Suppressor macrophage treated with lipopolysaccharide for 4 hours (primary cell): ENCODE results near the gene ESM1.
A peak's percentile ranks its signal among the peaks of the same experiment; 100 is the strongest.

Source experiments
- DNase-seq: peaks from one replicate; pipeline ENCODE4 v3.0.0-alpha.2; 2020

ESM1 gene

DNA sequence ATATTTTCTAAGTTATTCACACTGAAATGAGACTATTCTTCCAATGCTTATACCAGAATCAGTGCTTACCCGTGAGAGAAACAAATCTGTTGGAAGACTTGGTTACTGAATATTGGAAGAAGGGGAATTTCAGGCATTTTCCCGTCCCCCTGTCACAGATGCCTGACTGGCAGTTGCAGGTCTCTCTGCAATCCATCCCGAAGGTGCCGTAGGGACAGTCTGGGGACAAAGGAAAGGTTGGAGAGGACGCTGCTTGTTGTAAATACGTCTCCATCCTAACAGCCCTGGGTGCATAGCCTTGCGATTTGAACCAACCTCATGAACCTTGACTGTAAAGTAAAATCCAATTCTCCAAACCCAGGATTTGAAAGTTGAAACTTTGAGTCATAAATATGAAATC lies 3.5 kb downstream of the ESM1 start:
- no peak for DNase-seq

DNA sequence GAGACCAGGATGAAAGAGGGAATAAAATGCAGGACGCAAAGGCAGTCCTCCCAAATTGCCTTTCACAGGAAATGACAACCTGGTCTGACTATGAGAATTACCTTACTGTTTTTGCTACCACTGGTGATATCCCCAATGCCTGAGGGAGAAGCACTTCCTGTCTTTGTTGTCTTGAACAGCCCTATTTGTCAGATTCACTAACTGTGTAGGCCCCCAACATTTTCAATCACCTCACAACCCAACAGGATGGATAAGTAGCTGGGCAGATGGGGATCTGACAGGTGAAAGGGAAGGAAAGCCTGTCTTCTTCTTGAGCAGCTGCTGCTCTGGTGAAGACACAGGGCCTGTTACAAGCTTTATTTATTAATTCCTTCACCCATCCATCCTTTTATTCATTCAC lies 9.7 kb downstream of the ESM1 start:
- DNase-seq: no peak

GRCh38 chr5:54969856-54970828 lies 15.3 kb downstream of the ESM1 start:
- DNase-seq: no peak

DNA sequence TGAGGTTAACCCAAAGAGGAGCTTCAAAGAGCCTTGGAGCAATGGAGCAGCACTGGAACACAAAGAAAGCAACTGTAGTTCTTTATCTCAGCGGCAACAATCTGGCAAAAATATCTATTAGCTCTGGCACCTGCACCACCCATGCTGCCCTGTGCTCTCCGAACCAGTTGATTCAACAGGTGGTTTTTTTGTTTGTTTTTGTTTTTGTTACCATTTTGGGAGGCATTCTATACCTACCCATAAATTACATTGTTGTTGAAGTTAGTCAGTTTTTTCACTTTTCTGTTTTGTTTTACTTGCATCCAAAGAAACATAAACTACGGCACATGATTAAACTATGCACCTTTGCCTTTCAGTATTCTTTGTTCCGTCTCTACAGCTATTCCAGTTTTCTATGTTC lies 16.2 kb downstream of the ESM1 start:
- no peak for DNase-seq

- DNase-seq: no peak
These were observed 19.6 kb downstream of the ESM1 start for GRCh38 chr5:54965806-54966205.

DNA sequence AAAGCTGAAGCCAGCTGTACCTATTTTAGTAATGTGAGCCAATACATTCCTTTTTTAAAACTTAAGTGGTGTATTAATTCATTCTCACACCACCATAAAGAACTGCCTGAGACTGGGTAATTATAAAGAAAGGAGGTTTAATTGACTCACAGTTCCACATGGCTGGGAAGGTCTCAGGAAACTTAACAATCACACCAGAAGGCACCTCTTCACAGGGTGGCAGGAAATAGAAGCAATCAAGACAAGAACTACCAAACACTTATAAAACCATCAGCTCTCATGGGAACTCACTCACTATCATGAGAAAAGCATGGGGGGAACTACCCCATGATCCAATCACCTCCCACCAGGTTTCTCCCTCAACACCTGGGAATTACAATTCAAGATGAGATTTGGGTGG lies 21.0 kb downstream of the ESM1 start:
- no peak for DNase-seq

DNA sequence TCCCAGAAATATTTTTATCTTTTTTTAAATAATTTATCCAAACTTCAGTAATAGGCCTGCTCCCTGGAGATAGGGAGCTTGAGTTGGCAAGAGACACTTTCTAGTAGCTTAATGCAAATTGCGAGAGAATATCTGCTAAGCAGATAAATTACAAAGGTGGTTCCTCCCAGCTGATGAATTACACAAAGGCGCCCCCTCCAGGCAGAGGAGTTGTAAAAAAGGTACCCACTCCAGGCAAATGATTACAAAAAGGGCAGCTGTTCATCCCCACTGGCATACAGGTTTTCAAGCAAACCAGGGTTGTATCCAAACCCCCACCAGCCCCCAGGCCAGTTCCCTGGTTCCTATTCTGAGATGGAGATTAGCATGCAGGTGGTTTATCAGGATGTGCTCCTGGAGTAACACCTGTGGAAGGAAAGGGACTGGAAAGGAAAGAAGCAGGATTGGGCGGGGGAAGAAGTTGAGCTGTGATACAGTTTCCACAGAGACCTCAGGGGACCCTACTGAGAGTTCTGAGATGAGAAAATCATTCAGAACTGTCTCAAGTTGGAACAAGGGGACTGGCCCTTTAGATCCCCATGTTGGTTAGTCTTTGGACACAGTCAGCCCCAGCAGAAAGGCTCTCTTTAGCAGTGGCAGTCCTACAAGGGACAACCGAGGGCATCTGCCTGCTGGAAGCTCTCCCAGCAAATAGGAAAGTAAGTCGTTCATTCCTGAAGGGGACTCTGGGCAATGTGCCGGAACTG lies 25.5 kb downstream of the ESM1 start:
- DNase-seq: peak; percentile 33

DNA sequence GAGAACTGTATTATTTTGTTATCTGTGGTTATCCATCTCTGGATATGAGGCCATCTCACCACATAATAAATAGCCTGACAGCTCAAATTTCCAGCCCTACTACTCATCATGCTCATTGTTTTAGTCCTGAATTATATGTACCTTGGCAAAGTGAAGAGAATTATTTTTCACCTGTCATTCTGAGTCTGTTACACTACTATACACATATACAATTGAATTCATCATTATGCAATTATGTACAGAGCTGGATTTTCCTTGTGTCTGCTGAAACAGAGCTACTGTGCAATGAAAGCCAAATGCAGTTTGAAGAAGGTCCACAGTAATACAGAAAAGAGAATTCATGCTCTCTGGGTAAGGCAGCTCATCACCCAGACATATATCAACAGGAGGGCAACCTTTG lies 28.5 kb downstream of the ESM1 start:
- DNase-seq: no peak

GRCh38 chr5:54947187-54947586 lies 38.2 kb downstream of the ESM1 start:
- no peak for DNase-seq

DNA sequence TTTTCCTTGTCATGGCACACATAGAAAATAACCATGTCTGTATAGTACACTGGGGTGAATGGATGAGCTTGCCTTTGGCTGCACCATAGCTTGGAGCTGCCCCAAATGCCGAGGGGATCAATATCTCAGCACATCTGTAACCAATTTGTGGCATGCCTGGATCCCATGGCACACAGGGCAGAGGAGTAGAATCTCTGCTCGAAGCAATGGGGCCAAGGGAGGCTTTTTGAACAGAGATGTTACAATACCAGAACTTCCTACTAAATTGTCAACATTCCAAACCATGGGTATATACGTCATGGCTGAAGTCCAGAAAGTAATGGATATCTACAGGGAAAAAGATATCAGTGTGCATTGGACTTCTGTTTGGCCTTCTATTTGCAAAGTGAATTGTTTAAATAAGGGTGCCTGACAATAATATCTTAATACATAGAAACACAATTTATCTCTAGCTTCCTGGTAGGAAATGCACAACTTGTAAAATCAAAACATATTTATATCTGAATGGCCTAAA lies 39.0 kb downstream of the ESM1 start:
- DNase-seq: no peak

DNA sequence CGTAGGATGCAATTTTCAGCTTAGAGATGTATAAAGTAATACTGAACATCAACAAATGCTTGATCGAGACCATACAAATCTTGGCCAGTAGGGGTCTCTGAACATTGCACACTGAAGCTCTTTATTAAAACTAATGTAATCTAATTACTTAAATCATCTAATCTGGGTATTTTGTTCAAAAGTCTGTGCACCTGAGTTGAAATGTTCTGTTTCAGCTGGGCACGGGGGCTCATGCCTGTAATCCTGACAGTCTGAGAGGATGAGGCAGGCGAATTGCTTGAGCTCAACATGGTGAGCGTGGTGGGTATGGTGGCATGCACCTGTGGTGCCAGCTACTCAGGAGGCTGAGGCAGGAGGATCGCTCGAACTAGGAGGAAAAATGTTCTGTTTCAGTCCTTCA lies 41.0 kb downstream of the ESM1 start:
- peak; percentile 32 for DNase-seq

- DNase-seq: no peak
These were observed 43.2 kb downstream of the ESM1 start for GRCh38 chr5:54942064-54942778.

DNA sequence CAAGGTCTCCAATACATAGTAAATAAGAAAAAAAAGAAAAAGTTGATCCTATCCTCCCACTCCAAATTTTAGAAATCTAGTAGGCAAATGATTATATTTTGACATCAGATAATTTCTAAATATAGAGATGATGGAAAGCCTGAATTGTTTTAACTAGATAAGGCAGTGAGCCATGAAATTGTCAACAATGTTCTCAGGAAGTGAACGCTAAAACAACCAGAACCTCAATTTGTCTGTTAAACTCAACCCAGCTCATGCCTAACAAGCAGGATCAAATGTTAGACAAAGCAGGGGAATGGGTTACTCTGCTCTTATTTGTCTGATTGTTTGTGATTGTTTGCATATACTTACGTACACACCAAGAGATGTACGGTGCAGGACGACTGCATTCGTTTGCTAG lies 49.2 kb downstream of the ESM1 start:
- no peak for DNase-seq

DNA sequence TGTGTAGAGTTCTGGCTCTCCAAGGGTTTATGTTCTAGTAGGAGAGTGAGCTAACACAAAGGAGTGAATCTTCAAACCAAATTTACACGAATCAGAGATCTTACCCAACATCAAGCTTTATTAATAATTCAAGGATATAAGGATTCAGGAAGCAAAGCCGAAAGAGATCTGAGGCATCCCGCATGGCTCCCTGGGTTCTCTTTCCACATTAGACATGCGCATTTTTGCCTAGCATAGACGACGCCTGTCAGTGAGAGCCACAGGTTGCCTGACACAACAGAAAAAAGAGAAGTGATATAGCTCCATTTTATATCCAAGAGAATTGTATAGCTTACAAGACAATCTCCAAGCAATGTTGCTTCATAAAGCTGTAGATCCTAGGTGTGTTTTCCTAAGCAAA lies 52.6 kb downstream of the ESM1 start:
- no peak for DNase-seq

DNA sequence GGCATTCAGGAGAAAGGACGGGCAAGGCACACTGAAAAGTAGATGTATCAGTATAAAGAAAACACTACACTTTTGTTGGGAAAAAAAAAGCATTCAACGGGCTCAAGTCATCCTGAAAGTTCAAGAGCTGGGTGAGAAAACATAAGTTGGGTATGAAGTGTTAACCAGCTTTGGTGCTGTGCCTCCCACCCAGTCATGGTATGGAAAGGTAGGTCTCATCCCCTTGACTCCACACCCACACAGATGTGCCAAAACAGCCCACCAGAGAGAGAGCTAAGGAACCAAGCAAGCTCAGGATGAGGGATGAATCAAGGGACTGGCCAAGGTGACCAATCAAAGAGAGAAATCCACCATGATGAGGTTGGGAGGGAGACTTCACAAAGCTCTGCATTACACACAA lies 54.7 kb downstream of the ESM1 start:
- no peak for DNase-seq
